ENCODE results near the gene C1QL4.

Gene C1QL4

GRCh38 chr12:49288922-49289555 is 47.9 kb downstream of the C1QL4 start:
- peaks cover 22% of the 10 kb centered on the region for H3K27me3 ChIP-seq (ENCODE audit: insufficient read depth, poor library complexity, severe bottlenecking)
- DNase-seq (ENCODE audit: low read depth in 1 of 2, low spot score in 1 of 2): no peak
- no peak for TF ChIP-seq CTCF (IDR thresholded peaks at IDR 0.05; ENCODE audit: insufficient read depth, low read length)
- no peak for TF ChIP-seq SPI1 (IDR thresholded peaks at IDR 0.05; ENCODE audit: borderline replicate concordance, low read depth)
- no peak for TF ChIP-seq POLR2AphosphoS5 (IDR thresholded peaks at IDR 0.05; ENCODE audit: low read depth)
- no peak for TF ChIP-seq REST (IDR thresholded peaks at IDR 0.05; ENCODE audit: insufficient replicate concordance, low read depth)
- H3K4me3 ChIP-seq (replicated peaks; ENCODE audit: insufficient read depth, low read length): no peak overlapping the region
- no peak overlapping the region for H3K27ac ChIP-seq (replicated peaks)

GRCh38 chr12:49288412-49288853 is 48.6 kb downstream of the C1QL4 start:
- H3K27me3 ChIP-seq (ENCODE audit: insufficient read depth, poor library complexity, severe bottlenecking): peaks cover 18% of the 10 kb centered on the region
- TF ChIP-seq SPI1 (IDR thresholded peaks at IDR 0.05; ENCODE audit: borderline replicate concordance, low read depth): no peak
- TF ChIP-seq GABPA (IDR thresholded peaks at IDR 0.05; ENCODE audit: low read depth): no peak
- peak; percentile 74 for TF ChIP-seq CTCF (IDR thresholded peaks at IDR 0.05; ENCODE audit: insufficient read depth, low read length)
- H3K27ac ChIP-seq (replicated peaks): no peak overlapping the region
- no peak overlapping the region for H3K4me3 ChIP-seq (replicated peaks; ENCODE audit: insufficient read depth, low read length)
- DNase-seq (ENCODE audit: low read depth in 1 of 2, low spot score in 1 of 2): peak in 1 of 2 experiments; percentile 61

- Histone ChIP-seq H3K27ac (replicated peaks) (no peak overlapping the region), H3K27me3 (ENCODE audit: insufficient read depth, poor library complexity, severe bottlenecking) (peaks cover 18% of the 10 kb centered on the region), H3K4me3 (replicated peaks; ENCODE audit: insufficient read depth, low read length) (no peak overlapping the region)
- no peak for TF ChIP-seq POLR2AphosphoS5 (IDR thresholded peaks at IDR 0.05; ENCODE audit: low read depth)
- no peak for TF ChIP-seq GABPA (IDR thresholded peaks at IDR 0.05; ENCODE audit: low read depth)
- TF ChIP-seq SPI1 (IDR thresholded peaks at IDR 0.05; ENCODE audit: borderline replicate concordance, low read depth): no peak
- no peak for TF ChIP-seq REST (IDR thresholded peaks at IDR 0.05; ENCODE audit: insufficient replicate concordance, low read depth)
- no peak for TF ChIP-seq CTCF (IDR thresholded peaks at IDR 0.05; ENCODE audit: insufficient read depth, low read length)
- DNase-seq (ENCODE audit: low read depth in 1 of 2, low spot score in 1 of 2): no peak
Measured at GRCh38 chr12:49287876-49288275, 49.1 kb downstream of the C1QL4 start.

- Histone ChIP-seq H3K4me3 (replicated peaks; ENCODE audit: insufficient read depth, low read length) (no peak overlapping the region), H3K27me3 (ENCODE audit: insufficient read depth, poor library complexity, severe bottlenecking) (peaks cover 18% of the 10 kb centered on the region), H3K27ac (replicated peaks) (no peak overlapping the region)
- DNase-seq (ENCODE audit: low read depth in 1 of 2, low spot score in 1 of 2): no peak
- no peak for TF ChIP-seq REST (IDR thresholded peaks at IDR 0.05; ENCODE audit: insufficient replicate concordance, low read depth)
- no peak for TF ChIP-seq CTCF (IDR thresholded peaks at IDR 0.05; ENCODE audit: insufficient read depth, low read length)
- TF ChIP-seq GABPA (IDR thresholded peaks at IDR 0.05; ENCODE audit: low read depth): no peak
- no peak for TF ChIP-seq SPI1 (IDR thresholded peaks at IDR 0.05; ENCODE audit: borderline replicate concordance, low read depth)
- no peak for TF ChIP-seq POLR2AphosphoS5 (IDR thresholded peaks at IDR 0.05; ENCODE audit: low read depth)
Measured at GRCh38 chr12:49284672-49285071, 52.3 kb downstream of the C1QL4 start.
